Stomach (tissue), 4 donors: ENCODE results near the gene TMEM238L.

Experiments used
- CTCF ChIP-seq, 7 experiments: fragments of 450-650 bp in 4 of 7; fragments of 200-600 bp in 3 of 7; sonication (generic) in 3 of 7; IDR thresholded peaks; one replicate each; pipeline ENCODE4 v1.5.1; 2016 to 2019; ENCODE audit warnings: antibody characterized with exemption in 7 of 7, control low read depth in 2 of 7, mild to moderate bottlenecking in 1 of 7
- POLR2A ChIP-seq, 4 donors: fragments of 450-650 bp; IDR thresholded peaks; one replicate each; pipeline ENCODE4 v1.6.1; 2016; ENCODE audit warnings: antibody characterized with exemption in 4 of 4, control low read depth in 2 of 4, mild to moderate bottlenecking in 1 of 4, moderate library complexity in 1 of 4
- POLR2AphosphoS5 ChIP-seq, 3 donors: sonication (generic); formaldehyde crosslinking; IDR thresholded peaks; one replicate each; pipeline ENCODE4 v1.6.1; 2016; ENCODE audit warnings: antibody characterized with exemption in 3 of 3

GRCh38 chr17:10758062-10758461 lies 45.8 kb downstream of the TMEM238L start:
- TF ChIP-seq POLR2AphosphoS5 (IDR thresholded peaks at IDR 0.05) (no peak), CTCF (IDR thresholded peaks at IDR 0.05) (no peak), POLR2A (IDR thresholded peaks at IDR 0.05) (no peak)
